Stromal cell of bone marrow (primary cell): ENCODE measurements around the gene MRNIP.
"Not testable (repeated sequence)": the region's sequence is repeated elsewhere in the genome, so short reads cannot be mapped to it uniquely, and the experiment has no call there.

ENCODE experiments used
- DNase-seq: peaks from one replicate; pipeline ENCODE4 v3.0.0-alpha.2; 2012; ENCODE audit warnings: low read depth

The MRNIP gene

DNA sequence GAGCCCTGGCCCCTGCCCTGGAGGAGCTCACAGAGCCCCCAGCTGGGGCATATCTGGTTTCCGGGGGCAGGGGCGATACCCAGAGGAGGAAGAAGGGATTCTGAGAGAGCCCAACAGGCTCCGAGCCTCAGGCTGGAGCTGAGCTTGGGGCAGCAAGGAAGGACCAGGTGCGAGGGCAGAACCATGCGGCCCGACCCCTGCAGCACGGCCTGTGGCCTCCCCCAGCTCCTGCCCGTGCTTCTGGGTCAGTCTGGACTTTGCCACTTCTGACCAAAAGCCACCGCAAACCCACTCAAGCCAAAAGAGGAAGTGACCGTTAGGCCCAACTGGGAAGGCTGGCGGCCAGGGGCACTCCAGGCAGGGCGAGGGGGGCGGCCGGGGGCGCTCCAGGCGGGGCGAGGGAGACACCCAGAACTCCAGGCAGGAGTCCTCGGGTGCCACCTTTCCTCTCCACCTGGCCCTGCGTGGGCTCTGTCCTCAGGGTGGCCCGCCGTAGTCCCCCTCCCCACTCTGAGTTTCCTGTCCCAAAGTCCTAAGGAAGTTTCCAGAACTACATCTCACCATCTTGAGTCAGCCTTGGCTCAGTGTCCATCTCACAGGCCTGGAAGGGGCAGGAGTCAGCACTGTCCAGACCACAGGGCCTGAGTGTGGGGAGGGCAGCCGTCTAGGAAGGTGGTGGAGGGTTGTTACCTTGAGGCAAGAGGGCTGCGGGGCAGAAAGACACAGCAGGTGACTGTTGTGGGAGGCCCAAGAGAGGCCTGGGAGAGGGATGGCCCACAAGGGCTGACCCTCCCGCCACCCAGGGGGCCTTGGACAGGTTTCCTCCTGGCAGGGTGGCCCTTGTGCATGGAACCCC is 65.8 kb downstream of the MRNIP start:
- no peak for DNase-seq

DNA sequence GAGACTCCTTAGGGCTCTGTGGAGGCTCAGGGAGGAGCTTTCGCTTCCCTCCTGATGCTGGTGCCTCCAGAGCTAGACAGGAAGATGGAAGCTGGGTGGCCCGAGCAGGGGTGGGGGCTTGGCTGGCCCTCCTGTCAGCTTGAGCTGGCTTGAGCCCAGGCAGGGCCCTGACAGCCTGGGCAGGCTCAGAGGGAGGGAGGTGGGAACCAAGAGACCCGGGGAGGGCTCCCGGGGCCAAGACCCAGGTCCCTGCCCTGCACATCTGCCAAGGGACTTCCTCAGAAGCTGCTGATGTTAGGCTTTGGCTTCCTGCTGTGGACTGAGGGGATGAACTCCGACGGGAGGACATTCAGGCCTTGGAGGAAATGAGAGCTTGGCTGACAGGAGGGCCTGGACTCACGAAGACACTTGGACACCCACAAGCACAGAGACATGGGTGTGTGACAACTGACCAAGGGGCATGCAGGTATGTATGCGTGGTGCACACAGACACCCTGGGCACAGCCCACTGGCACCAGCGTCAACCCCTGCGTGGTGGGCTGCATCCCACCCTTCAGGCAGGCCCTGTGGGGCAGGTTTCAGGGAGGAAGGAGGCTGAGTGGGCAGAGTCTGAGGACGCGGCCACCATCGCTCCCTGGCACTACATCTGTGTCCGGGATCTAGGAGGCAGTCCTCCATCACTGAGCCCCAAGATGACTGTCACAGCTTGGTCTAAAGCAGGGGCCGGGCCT is 66.6 kb downstream of the MRNIP start:
- DNase-seq, result no peak

DNA sequence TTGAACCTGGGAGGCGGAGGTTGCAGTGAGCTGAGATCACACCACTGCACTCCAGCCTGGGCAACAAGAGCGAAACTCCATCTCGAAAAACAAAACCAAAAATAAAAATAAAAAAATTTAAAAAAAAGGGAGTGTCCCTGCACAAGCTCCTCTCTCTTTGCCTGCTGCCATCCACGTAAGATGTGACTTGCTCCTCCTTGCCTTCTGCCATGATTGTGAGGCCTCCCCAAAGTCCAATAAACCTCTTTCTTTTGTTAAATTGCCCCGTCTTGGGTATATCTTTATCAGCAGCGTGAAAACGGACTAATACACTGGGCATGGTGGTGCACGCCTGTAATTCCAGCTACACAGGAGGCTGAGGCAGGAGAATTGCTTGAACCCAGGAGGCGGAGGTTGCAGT is 69.3 kb downstream of the MRNIP start:
- not testable (repeated sequence) for DNase-seq

DNA sequence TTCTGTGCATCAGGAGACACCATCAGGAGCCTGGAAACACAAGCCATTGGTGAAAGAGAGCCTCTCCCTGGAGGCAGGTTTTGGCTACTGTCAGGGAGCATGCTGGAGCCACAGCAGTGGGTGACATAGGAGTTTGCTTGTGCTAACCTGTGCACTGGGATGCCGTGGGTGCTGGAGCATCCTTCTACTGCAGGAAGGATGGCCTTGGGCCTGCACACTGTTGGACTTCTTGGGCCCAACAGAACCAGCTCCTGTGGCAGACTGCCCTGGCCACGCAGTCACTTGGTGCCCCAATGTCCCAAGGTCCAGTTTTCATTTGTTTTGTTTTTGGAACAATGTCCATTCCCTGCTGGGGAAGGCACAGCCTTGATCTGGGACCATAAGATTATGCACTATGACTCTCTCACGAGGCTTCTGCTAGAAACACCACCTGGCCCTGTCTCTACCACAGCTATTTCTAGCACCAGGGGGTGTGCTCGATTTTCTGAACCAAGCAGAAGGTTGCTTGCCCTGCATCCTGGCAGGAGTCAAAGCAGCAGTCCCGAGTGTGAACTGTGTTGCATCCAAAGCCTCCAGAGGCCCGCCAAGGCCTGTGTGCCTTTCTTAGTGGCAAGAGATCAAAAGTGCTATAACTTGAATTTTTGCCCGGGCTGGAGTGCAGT is 70.3 kb downstream of the MRNIP start:
- no peak for DNase-seq
